GM12864 (cell line): ENCODE data around the gene ECE2.

Source experiments
- DNase-seq: peaks from one replicate; pipeline ENCODE4 v3.0.0-alpha.2; 2011; ENCODE audit warnings: low read depth
- H3K4me3 ChIP-seq: 2 replicates; pipeline ENCODE4 v1.5.1; 2011; ENCODE audit warnings: mild to moderate bottlenecking, low read depth, low read length, control low read depth
- TF ChIP-seq, protein P1 (sequence below): IDR thresholded peaks from 2 replicates; pipeline ENCODE4 v1.5.1; 2011; ENCODE audit warnings: low read depth, mild to moderate bottlenecking, moderate library complexity, low read length, control low read depth, inconsistent platforms; ENCODE audit errors: missing control alignments

Gene ECE2

GRCh38 chr3:184321666-184322065 lies 45.8 kb downstream of the ECE2 start:
- TF ChIP-seq, protein P1, sequence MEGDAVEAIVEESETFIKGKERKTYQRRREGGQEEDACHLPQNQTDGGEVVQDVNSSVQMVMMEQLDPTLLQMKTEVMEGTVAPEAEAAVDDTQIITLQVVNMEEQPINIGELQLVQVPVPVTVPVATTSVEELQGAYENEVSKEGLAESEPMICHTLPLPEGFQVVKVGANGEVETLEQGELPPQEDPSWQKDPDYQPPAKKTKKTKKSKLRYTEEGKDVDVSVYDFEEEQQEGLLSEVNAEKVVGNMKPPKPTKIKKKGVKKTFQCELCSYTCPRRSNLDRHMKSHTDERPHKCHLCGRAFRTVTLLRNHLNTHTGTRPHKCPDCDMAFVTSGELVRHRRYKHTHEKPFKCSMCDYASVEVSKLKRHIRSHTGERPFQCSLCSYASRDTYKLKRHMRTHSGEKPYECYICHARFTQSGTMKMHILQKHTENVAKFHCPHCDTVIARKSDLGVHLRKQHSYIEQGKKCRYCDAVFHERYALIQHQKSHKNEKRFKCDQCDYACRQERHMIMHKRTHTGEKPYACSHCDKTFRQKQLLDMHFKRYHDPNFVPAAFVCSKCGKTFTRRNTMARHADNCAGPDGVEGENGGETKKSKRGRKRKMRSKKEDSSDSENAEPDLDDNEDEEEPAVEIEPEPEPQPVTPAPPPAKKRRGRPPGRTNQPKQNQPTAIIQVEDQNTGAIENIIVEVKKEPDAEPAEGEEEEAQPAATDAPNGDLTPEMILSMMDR: no peak
- H3K4me3 ChIP-seq: no peak overlapping the region
- DNase-seq: no peak

GRCh38 chr3:184322731-184323487 lies 47.1 kb downstream of the ECE2 start:
- DNase-seq: no peak
- no peak overlapping the region for H3K4me3 ChIP-seq
- TF ChIP-seq, protein P1: no peak

DNA sequence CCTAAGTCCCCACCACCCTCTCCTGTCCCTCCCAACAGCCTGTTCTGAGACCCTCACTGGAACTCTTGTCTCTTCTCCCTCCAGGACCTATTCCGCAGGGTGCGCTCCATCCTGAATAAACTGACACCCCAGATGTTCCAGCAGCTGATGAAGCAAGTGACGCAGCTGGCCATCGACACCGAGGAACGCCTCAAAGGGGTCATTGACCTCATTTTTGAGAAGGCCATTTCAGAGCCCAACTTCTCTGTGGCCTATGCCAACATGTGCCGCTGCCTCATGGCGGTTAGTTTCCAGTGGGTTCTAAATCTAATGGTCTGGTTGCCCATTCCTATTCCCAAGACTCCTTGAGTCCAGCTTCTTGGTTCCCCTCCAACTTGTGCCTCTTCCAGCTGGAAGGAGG lies 47.9 kb downstream of the ECE2 start:
- TF ChIP-seq, protein P1: no peak
- H3K4me3 ChIP-seq: no peak overlapping the region
- no peak for DNase-seq

GRCh38 chr3:184325269-184325668 lies 49.4 kb downstream of the ECE2 start:
- H3K4me3 ChIP-seq: no peak overlapping the region
- DNase-seq: no peak
- TF ChIP-seq, protein P1: no peak

- TF ChIP-seq, protein P1: no peak
- DNase-seq: no peak
These were observed 50.0 kb downstream of the ECE2 start for GRCh38 chr3:184325715-184326369.

DNA sequence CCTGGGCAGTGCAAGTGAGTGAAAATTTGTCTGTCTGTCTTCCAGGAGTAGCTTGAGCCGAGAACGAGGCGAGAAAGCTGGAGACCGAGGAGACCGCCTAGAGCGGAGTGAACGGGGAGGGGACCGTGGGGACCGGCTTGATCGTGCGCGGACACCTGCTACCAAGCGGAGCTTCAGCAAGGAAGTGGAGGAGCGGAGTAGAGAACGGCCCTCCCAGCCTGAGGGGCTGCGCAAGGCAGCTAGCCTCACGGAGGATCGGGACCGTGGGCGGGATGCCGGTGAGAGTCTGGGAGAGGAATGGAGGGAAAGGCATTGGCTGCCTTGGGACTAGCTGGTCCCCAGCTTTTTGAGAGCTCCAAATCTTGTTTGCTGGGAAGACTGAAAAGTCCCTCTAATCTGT lies 51.3 kb downstream of the ECE2 start:
- no peak for DNase-seq
- TF ChIP-seq, protein P1: no peak
- no peak overlapping the region for H3K4me3 ChIP-seq

More at GRCh38 chr3:184325715-184326369, 50.0 kb downstream of the ECE2 start:
- no peak overlapping the region for H3K4me3 ChIP-seq
